Measurements from ENCODE around the gene ENOX1. TPM values are rescaled to one million over a fixed set of nuclear protein-coding genes. Genes with fewer than 3 reads are reported as not detected.

ENOX1 gene
- polyA plus RNA-seq, 1 donor (not counting 4 experiments of a cell fraction or from before 2014, with no cell fraction given) = 1.1 TPM

GRCh38 chr13:43629691-43630480, 156.9 kb downstream of the ENOX1 start:
- Histone ChIP-seq H3K27me3 (ENCODE audit: control insufficient read depth, extremely low read depth, insufficient read depth, low read length) (no peaks in the 10 kb centered on the region), H3K9me1 (ENCODE audit: control insufficient read depth, extremely low read depth, insufficient read depth, low read length) (no peaks in the 10 kb centered on the region), H3K9me3 (ENCODE audit: control insufficient read depth, low read depth, low read length) (no peaks in the 10 kb centered on the region), H3K9ac (ENCODE audit: control insufficient read depth, extremely low read depth, insufficient read depth, low read length) (no peak overlapping the region), H3K4me1 (ENCODE audit: control insufficient read depth, extremely low read depth, insufficient read depth, low read length) (no peaks in the 10 kb centered on the region), H3K27ac (ENCODE audit: control insufficient read depth, insufficient read depth, low read length) (no peak overlapping the region), H3K4me2 (ENCODE audit: control insufficient read depth, extremely low read depth, insufficient read depth, low read depth, low read length) (no peak overlapping the region), H3K36me3 (ENCODE audit: control insufficient read depth in 2 of 2, extremely low read depth in 1 of 2, insufficient read depth in 2 of 2, low read length in 2 of 2) (no peaks in the 10 kb centered on the region), H2AFZ (ENCODE audit: control insufficient read depth, low read length) (no peak overlapping the region), H3K4me3 (ENCODE audit: control insufficient read depth in 2 of 3, extremely low read depth in 1 of 3, insufficient read depth in 2 of 3, low read depth in 1 of 3, low read length in 3 of 3) (no peak overlapping the region), H3K79me2 (ENCODE audit: control insufficient read depth, insufficient read depth, low read length) (no peaks in the 10 kb centered on the region), H4K20me1 (ENCODE audit: control insufficient read depth, extremely low read depth, insufficient read depth, low read length) (no peaks in the 10 kb centered on the region)
- no peak for TF ChIP-seq EZH2 (IDR thresholded peaks at IDR 0.05; ENCODE audit: low read length)
- TF ChIP-seq, protein P1, sequence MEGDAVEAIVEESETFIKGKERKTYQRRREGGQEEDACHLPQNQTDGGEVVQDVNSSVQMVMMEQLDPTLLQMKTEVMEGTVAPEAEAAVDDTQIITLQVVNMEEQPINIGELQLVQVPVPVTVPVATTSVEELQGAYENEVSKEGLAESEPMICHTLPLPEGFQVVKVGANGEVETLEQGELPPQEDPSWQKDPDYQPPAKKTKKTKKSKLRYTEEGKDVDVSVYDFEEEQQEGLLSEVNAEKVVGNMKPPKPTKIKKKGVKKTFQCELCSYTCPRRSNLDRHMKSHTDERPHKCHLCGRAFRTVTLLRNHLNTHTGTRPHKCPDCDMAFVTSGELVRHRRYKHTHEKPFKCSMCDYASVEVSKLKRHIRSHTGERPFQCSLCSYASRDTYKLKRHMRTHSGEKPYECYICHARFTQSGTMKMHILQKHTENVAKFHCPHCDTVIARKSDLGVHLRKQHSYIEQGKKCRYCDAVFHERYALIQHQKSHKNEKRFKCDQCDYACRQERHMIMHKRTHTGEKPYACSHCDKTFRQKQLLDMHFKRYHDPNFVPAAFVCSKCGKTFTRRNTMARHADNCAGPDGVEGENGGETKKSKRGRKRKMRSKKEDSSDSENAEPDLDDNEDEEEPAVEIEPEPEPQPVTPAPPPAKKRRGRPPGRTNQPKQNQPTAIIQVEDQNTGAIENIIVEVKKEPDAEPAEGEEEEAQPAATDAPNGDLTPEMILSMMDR (optimal IDR thresholded peaks at IDR 0.05 in 1 of 3, IDR thresholded peaks at IDR 0.05 in 1 of 3, conservative IDR thresholded peaks at IDR 0.05 in 1 of 3; ENCODE audit: extremely low read depth in 1 of 3, insufficient read depth in 2 of 3, low read length in 3 of 3) = no peak
- FAIRE-seq (no peak), DNase-seq (ENCODE audit: low read depth, low spot score) (no peak)
- dilution Hi-C loops (cut with MboI; ENCODE audit: extremely low pct_ligation_motif_present, low sequenced_read_pairs) = no loop called here

DNA sequence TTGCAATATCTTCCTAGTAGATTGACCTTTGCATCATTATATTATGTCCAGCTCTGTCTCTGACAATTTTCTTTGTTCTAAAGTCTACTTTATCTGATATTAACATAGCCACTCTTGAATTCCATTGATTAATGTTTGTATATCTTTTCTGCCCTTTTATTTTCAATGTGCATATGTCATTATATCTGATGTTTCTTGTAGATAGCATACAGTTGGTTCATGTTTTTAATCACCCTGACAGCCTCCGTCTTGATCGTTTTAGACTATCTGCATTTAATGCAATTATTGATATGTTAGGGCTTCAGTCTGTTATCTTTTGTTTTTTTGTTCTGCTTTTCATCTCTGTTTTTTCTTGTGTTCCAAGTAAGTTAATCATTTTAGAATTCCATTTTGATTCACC, 159.8 kb downstream of the ENOX1 start:
- Histone ChIP-seq H2AFZ (ENCODE audit: control insufficient read depth, low read length) (no peak overlapping the region), H3K4me3 (ENCODE audit: control insufficient read depth in 2 of 3, extremely low read depth in 1 of 3, insufficient read depth in 2 of 3, low read depth in 1 of 3, low read length in 3 of 3) (no peak overlapping the region), H3K36me3 (ENCODE audit: control insufficient read depth in 2 of 2, extremely low read depth in 1 of 2, insufficient read depth in 2 of 2, low read length in 2 of 2) (no peaks in the 10 kb centered on the region), H3K9me1 (ENCODE audit: control insufficient read depth, extremely low read depth, insufficient read depth, low read length) (no peaks in the 10 kb centered on the region), H3K4me1 (ENCODE audit: control insufficient read depth, extremely low read depth, insufficient read depth, low read length) (no peaks in the 10 kb centered on the region), H3K9ac (ENCODE audit: control insufficient read depth, extremely low read depth, insufficient read depth, low read length) (no peak overlapping the region), H4K20me1 (ENCODE audit: control insufficient read depth, extremely low read depth, insufficient read depth, low read length) (no peaks in the 10 kb centered on the region), H3K27ac (ENCODE audit: control insufficient read depth, insufficient read depth, low read length) (no peak overlapping the region), H3K9me3 (ENCODE audit: control insufficient read depth, low read depth, low read length) (no peaks in the 10 kb centered on the region), H3K79me2 (ENCODE audit: control insufficient read depth, insufficient read depth, low read length) (no peaks in the 10 kb centered on the region), H3K27me3 (ENCODE audit: control insufficient read depth, extremely low read depth, insufficient read depth, low read length) (no peaks in the 10 kb centered on the region), H3K4me2 (ENCODE audit: control insufficient read depth, extremely low read depth, insufficient read depth, low read depth, low read length) (no peak overlapping the region)
- DNase-seq (ENCODE audit: low read depth, low spot score) (no peak), FAIRE-seq (no peak)
- dilution Hi-C loops (cut with MboI; ENCODE audit: extremely low pct_ligation_motif_present, low sequenced_read_pairs) = no loop called here
- TF ChIP-seq, protein P1 (optimal IDR thresholded peaks at IDR 0.05 in 1 of 3, IDR thresholded peaks at IDR 0.05 in 1 of 3, conservative IDR thresholded peaks at IDR 0.05 in 1 of 3; ENCODE audit: extremely low read depth in 1 of 3, insufficient read depth in 2 of 3, low read length in 3 of 3) = no peak
- TF ChIP-seq EZH2 (IDR thresholded peaks at IDR 0.05; ENCODE audit: low read length) = no peak

Data from keratinocyte (primary cell).